Measurements from ENCODE around the gene FAM135A. TPM values are rescaled to one million over a fixed set of nuclear protein-coding genes. Genes with fewer than 3 reads are reported as not detected.
A peak's percentile ranks its signal among the peaks of the same experiment; 100 is the strongest.
"Not testable (repeated sequence)": the region's sequence is repeated elsewhere in the genome, so short reads cannot be mapped to it uniquely, and the experiment has no call there.

FAM135A gene
- total RNA-seq, 1 experiment from 2014 or later = 7.9 TPM

DNA sequence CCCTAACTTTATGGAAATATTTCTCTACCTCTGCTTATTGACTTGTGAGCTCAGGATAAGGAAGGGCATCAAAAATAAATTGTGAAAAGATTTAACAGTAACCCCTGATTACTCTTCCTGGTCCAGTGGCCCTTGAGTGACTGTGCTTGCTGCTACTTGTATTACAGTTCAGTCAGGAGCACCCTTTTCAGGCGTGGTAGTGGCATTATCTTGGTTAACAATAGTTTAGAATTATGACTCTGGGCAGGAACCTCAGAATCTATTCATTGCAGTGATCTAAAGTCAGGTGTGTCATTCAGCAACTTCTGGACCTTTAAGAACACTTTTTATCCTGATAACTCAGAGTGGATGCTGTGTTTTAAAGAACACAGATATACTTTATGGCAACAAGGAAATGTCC, 43.4 kb downstream of the FAM135A start:
- no peak for DNase-seq (ENCODE audit: low read depth)

DNA sequence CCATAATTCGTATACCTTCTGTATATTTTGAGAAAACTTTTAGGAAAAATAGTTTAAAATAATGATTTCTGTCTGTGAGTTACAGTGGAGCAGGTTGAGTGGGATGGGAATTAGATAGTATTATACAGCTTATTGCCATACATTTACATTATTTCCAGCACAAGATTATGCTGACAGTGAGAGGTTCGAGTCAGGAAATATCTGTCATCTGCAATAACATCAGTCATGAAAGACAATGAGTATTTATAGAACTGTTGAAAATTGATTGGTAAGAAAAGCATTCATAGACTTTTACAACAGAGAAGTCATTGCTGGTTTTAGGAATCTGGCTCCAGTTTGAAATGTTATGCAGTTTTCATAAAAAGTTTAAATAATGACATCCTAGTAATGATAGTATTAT, 45.9 kb downstream of the FAM135A start:
- DNase-seq (ENCODE audit: low read depth) = no peak

DNA sequence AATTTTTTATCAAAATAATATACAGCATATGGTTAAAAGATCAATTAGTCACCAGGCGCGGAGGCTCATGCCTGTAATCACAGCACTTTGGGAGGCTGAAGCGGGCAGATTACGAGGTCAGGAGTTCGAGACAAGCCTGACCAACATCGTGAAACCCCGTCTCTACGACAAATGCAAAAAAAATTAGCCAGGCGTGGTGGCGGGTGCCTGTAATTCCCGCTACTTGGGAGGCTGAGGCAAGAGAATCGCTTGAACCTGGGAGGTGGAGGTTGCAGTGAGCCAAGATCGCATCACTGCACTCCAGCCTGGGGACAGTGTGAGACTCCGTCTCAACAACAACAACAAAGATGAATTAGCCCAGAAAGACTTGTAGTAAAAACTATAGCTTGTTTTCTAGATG, 46.4 kb downstream of the FAM135A start:
- not testable (repeated sequence) for DNase-seq (ENCODE audit: low read depth)

DNA sequence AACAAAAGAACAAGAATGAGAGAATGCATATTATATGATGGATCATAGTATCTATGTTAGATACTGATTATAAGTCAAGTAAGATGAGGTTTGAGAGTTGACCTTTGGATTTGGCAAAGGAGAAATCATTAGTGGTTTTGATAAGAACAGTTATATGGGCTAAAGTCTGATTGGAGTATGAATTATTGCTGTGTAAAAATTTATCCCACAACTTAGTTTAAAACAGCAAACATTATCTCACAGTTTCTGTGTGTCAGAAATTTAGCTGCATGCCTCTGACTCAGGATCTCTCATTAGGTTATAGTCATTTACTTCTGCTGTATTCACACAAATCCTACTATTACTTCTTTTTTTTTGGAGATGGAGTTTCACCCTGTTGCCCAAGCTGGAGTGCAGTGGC, 56.7 kb downstream of the FAM135A start:
- DNase-seq (ENCODE audit: low read depth) = no peak

DNA sequence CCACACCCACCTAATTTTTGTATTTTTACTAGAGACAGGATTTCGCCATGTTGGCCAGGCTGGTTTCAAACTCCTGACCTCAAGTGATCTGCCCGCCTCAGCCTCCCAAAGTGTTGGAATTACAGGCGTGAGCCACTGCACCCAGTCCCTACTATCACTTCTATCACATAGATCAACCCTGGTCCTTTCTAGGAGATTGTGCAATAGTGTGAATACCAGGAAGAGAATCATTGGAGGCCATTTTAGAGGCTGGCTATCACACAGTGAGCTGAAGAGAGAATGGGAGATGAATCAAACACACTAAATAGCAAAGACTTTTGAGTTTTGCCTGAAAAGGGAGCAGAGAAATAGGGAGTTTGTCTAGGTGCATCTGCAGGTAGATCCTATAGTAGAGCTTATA, 57.2 kb downstream of the FAM135A start:
- not testable (repeated sequence) for DNase-seq (ENCODE audit: low read depth)

DNA sequence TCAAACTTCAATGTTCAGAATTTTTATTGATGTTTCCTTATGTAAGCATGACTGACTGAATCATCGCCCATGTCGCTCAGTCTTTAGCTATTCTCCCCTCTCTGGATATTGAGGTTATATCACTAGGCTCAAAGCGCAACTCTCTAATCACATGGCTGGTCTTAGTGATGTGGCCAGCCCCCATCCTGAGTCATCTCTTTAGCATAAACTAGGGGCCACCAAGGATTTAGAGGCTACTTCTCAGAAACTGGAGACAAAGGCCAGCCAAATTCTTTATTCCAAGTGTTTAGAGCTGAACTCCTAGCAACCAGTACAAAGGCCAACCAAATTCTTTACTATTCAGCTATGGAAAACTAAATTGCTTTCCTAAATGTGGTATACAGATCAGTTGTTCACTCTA, 61.4 kb downstream of the FAM135A start:
- peak; percentile 14 for DNase-seq (ENCODE audit: low read depth)

DNA sequence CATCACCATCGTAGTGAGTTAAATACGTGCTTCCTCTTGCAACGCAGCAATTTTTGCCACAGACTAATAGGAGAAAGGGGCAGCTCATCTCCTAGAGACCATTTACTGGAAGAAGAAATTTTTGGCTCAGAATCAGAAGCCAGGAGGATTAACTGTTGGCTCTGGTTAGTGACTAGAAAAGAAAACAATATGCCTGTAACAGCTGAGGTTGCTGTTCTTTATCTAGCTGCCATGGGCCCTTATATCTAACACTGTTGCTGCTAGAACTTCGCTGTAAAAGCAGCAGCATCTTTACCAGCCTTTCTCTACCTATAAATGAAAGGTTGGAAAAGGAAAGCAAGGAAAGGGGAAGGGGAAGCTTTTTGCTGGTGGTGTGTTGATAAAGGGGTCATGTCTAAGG, 65.9 kb downstream of the FAM135A start:
- DNase-seq (ENCODE audit: low read depth) = peak; percentile 90

DNA sequence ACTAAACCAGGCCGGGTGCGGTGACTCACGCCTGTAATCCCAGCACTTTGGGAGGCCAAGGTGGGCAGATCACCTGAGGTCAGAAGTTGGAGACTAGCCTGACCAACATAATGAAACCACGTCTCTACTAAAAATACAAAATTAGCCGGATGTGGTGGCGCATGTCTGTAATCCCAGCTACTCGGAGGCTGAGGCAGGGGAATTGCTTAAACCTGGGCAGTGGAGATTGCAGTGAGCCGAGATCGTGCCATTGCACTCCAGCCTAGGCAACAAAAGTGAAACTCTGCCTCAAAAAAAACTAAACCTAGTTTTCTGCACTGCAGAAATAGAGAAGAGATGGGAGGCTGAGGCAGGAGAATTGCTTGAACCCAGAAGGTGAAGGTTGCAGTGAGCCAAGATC, 73.3 kb downstream of the FAM135A start:
- not testable (repeated sequence) for DNase-seq (ENCODE audit: low read depth)

DNA sequence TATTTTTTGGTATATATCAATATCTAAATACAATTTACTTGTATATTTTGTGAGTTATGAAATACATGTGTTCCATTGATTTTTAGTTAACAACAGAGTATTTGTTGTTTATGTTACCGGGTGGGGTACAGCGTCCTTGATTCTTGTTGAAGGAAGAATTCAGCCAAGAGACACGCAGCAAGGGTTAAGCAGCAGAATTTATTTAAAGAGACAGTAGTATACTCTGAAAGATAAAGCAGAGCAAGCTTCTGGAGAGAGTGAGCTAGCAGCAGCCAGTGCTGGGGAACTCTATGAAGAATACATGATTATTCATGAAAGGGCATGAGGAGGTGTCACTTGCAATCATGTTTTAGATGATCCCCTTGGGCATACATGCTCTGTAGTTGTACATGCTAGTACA, 76.1 kb downstream of the FAM135A start:
- no peak for DNase-seq (ENCODE audit: low read depth)

DNA sequence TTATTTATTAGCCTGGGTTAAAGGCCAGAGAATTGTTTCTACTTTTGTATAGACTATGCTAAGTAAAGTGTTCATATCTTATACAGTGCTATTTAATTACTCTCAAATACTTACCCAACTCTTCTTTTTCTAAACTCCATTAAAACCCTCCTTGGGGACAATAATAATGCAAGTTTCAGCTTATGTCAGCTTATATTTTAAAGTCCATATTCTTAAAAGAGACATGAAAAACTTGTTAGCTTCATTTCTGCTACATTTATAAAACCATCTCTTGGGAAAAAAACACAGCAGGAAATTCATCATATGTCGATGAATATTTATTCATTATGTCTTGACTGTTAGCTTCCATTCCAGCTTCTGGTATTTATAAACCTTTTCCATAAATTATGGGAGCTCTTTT, 81.5 kb downstream of the FAM135A start:
- DNase-seq (ENCODE audit: low read depth) = no peak

DNA sequence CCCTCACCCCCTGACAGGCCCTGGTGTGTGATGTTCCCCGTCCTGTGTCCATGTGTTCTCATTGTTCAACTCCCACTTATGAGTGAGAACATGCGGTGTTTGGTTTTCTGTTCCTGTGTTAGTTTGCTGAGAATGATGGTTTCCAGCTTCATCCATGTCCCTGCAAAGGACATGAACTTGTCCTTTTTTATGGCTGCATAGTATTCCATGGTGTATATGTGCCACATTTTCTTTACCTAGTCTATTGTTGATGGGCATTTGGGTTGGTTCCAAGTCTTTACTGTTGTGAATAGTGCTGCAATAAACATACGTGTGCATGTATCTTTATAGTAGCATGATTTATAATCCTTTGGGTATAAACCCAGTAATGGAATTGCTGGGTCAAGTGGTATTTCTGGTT, 82.5 kb downstream of the FAM135A start:
- DNase-seq (ENCODE audit: low read depth) = not testable (repeated sequence)

DNA sequence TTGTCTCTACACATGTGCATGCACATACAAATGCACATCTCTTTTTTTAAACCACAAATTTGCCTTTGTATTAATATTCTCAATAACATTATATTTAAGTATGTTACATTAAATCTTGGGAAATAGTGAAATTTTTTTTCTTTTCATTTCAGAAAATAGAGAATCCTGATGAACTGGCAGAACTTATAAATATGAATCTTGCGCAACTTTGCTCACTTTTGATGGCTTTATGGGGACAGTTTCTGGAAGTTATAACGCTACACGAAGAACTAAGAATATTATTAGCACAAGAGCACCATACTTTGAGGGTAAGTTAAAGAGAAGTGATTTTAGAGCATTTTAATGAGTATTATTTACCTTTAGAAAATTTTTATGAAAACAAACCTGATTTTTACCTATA, 89.2 kb downstream of the FAM135A start:
- DNase-seq (ENCODE audit: low read depth) = no peak

DNA sequence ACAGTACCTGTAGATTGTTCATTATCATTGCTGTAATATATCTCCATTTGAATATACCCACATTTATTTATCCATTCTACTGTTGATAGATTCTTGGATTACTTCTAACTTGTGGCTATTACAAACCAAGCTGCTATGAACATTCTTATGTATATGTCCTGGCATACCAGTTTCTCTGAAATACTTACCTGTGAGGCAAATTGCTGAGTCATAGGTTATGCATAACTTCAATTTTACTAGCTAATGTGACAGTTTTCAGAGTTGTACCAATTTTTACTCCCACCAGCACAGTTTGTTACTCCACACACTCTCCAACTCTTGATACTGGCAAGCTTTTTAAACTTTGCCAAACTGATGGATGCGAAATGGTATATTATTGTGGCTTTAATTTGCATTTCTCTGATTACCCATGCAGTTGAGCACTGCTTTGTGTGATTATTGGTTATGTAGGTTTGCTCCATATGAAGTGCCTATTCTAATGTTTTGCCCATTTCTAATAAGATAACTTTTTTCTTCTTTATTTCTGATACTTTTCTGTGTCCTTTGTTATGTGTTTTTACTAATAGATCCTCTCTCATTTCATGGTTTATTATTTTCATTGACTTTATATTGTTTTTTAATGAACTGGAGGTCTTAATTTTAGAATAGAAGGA, 90.6 kb downstream of the FAM135A start:
- DNase-seq (ENCODE audit: low read depth) = no peak

DNA sequence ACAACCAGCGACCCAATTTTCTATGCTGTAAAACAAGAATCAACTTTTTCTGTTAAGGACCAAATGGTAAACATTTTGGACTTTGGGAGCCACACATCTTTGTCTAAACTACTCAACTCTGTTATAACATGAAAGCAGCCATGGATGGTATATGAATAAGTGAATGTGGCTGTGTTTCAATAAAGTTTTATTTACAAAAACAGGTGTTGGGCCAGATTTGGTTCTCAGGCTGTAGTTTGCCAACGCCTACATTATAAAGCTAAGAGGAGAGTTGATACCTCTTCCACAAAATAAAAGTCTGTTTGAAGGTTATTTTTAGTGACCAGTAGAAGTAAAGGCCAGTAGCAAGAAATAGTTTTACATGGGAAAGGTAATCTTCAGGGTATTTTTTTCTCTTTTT, 93.0 kb downstream of the FAM135A start:
- DNase-seq (ENCODE audit: low read depth) = no peak

DNA sequence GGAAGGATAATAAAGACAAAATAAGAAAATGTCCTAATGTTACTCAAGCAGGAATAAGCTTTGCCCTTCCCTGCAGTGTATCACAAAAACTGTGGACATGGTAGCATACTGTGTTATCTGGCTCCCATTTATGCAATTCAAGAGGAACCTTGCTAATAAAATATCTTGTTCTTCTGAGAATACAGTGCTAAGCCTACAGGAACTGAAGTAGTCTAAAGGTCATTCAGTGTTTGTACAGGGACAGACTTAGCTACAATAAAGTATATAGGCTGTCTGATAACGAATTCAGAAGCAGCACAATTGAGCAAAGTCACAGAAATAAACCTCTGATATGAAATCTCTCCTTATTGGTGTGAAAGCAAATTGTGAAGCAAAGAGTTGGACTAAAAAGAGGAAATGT, 93.9 kb downstream of the FAM135A start:
- no peak for DNase-seq (ENCODE audit: low read depth)

DNA sequence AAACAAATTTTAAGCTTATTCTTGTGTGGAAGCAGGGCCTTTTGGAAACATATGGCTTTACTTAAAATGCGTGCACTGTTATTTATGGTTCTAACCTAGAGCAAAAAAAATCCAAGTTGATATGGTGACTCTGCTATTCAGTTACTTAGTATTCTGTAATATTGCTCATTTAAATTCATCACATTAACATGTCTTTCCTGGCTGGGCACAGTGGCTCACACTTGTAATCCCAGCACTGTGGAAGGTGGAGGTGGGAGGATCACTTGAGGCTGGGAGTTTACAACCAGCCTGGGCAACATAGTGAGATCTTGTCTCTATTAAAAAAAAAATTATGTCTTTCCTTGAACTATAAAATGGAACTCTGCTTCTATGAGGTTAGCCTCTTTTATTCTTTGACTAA, 95.6 kb downstream of the FAM135A start:
- no peak for DNase-seq (ENCODE audit: low read depth)

DNA sequence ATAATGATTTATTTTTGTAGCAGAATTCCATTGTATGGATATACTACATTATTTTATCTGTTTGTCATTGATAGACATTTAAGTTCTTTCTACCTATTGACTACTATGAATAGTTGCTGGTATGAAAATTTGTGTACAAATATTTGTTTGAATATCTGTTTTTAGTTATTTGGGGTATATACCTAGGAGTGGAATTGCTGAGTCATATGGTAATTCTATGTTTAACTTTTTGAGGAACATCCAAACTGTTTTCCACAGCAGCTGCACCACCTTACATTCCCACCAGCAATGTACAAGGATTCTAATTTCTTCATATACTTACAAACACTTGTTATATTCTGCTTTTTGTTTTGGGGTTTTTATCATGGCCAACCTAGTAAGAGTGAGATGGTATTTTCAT, 97.3 kb downstream of the FAM135A start:
- peak; percentile 0 for DNase-seq (ENCODE audit: low read depth)

DNA sequence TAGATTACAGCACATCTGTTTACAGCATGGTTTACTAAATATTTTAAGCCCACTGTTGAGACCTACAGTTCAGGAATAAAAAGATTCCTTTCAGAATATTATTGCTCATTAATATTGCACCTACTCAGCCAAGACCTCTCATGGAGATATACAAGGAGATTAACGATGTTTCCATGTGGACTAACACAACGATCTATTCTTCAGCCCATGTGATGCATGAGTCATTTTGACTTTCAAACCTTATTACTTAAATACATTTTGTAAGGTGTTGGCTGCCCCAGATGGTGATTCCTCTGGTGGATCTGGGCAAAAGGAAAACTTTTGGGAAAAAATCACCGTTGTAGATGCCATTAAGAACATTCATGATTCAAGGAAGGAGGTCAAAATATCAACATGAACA, 105.4 kb downstream of the FAM135A start:
- no peak for DNase-seq (ENCODE audit: low read depth)

DNA sequence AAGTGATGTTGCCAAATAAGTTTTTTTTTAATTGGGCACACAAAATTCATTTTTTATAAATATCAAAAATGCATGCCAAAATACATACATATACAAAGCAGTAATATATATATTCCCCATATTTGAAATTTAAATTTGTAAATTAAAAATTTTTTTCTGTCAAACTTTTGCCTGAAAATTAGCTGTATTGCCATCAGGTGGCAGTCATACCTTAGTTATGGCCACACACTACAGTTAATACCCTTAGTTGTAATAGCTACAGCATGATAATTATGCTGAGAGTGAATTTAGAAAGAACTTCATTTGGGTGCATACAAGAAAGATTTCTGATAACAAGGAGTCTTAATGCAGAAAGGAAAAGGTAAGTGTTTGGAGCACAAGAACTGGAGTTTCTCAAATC, 107.3 kb downstream of the FAM135A start:
- peak; percentile 9 for DNase-seq (ENCODE audit: low read depth)

DNA sequence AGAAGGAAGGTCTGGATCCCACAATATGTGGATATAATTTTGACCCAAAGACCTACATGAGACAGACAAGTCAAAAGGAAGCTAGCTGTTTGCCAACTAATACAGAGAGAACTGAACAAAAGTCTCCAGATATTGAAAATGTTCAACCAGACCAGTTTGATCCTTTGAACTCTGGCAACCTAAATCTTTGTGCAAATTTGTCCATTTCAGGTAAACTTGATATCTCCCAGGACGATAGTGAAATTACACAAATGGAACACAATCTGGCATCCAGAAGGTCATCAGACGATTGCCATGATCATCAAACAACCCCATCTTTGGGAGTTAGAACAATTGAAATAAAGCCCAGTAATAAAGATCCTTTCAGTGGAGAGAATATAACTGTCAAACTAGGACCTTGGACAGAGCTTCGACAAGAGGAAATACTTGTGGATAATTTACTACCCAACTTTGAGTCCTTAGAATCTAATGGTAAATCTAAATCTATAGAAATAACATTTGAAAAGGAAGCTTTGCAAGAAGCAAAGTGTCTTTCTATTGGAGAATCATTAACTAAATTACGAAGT, 111.5 kb downstream of the FAM135A start:
- DNase-seq (ENCODE audit: low read depth) = no peak

DNA sequence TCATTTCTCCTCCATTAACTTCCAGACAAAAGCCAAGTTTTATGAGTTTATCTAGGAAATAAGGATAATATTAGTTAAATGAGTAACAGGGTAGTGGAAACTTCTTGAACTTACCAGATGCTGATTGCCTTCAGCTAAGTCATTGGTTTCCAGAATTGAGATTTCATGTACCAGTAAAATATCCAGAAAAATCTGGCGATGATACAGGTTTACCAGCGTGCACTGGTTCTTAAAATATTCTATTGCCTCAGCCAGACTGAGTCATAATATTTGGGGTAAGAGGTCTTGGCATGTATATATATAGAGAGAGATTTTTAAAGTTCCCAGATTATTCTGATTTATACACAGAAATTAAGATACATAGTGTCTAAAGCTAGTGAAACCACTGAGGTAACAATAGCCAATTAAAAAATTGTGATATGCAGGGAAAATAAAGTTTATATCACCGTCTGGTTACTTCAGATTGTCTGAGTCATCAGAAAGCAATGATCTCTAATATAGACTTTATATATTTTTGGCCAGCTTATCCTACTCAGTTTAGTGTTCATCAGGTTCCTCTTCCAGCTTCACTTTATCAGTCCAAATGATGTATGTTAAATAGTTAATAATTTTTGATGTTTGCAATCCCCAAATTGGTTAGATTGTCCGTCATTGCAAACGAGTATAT, 113.9 kb downstream of the FAM135A start:
- DNase-seq (ENCODE audit: low read depth) = no peak

DNA sequence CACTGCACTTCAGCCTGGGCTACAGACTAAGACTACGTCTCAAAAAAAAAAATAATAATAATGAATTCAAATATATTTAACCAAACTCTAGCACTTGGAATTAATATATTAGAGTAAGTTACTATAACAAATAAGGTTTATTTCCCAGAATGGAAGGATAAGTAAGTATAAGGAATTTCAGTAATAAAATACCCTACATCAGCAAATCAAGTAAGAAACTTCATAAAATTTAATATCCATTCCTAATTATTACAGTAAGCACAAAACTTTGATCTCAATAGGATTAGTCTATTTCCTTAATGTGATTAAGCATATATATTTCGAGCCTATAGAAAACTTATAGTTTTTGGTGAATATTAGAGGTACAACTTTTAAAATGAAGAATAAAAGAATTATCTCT, 116.7 kb downstream of the FAM135A start:
- DNase-seq (ENCODE audit: low read depth) = no peak

DNA sequence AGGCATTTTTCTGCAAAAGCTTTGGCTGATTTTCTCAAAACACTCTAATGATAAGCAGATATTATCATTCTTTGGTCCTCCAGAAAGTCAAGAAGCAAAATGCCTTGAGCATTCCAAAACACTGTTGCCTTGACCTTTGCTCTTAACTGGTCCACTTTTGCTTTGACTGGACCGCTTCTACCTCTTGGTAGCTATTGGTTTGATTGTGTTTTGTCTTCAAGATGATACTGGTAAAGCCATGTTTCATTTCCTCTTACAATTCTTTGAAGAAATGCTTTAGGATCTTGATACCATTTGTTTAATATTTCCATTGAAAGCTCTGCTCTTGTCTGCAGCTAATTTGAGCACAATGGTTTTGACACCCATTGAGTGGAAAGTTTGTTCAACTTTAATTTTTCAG, 117.8 kb downstream of the FAM135A start:
- no peak for DNase-seq (ENCODE audit: low read depth)
